Stimulated activated CD4-positive, alpha-beta T cell treated with anti-CD3 and anti-CD28 coated beads, Interleukin-1b, Interleukin-23, amount 100 ng/mL, for 1 hour (primary cell): Measurements from ENCODE around the gene ZNF644.
"Not testable (repeated sequence)": the region's sequence is repeated elsewhere in the genome, so short reads cannot be mapped to it uniquely, and the experiment has no call there.

Experiments
- DNase-seq, 2 donors: peaks; one replicate each; pipeline ENCODE4 v3.0.0-alpha.2; 2020; ENCODE audit warnings: low read depth in 2 of 2

Gene ZNF644

DNA sequence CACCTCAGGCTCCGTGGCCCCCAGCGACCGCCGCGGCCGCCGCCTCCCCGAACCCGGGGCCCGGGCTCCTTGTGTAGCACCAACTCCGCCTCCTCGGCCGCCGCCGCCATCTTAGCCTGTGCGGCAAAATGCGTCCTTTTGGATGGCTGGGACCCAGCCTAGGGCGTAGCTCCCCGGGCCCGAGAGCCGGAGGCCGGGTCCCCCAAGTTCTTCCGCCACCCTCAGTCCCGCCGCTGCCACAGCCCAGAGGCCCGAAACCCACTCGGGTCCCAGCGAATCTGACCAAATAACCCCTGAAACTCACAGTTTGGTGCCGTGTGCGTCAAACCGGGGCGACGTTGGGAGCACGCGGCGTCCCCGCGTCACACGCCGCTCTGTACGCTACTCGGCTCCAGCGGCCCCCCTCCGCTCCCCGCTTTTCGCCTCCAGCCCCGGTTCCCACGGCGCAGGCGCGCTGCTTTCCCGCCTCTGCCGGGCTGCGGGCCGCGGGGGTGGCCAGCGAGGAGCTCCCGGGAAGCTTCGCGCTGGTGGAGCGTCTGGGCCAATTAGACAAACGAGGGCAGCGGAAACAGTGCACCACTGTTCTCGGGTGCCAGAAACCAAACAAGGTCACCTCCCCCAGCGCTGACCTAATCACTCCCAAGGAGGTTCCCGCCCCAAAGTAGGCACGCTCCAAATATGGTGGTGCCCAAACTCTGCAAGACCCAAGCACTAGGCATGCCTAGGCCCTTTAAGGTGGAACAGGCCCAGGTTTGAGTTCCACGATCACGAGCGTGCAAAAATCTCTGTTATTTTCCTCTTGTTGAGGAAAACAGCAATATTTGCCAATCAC is at the start of gene ZNF644:
Gene ZNF644, minus strand, starts transcription at position 350 of the 832 bp plus-strand sequence. CDS start 39,682 bp downstream, outside the sequence.
- peak; percentile 67 to 73 for DNase-seq

DNA sequence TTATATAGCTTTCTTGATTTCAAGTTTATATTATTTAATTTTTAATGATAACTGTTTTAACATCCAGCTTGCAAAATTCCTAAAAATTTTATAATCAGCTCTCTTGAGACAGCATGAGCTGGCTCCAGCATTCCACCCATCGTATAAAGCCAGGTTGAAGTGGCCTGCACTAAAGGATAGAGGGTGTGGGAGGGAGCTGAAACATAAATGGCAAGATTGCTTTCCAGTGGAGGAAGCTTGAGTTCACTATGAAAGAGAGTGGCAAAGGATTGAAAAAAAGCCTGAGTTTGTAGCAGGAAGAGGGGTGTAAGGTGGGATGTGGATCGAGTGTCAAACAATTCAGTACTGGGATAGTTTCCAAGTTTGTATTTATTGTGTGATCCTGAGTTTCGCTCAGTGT is 48.5 kb upstream of the ZNF644 start:
- no peak for DNase-seq

DNA sequence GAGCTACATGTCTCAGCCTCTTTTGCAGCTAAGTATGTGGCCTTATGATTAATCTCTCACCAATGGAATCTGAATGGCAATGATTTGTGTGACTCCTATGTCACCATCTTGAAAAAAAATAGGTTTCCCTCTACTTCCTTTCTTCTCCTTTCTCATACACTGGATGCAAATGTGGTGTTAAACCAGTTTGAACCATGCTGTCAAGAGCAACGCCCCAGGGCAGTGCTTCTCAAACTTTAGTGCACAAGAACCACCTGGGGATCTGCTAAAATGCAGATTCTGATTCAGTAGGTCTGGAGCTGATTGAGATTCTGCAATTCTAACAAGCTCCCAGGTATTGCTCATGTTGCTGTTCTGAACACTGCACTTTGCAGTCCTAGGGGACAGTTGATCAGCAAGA is 44.7 kb upstream of the ZNF644 start:
- no peak for DNase-seq

DNA sequence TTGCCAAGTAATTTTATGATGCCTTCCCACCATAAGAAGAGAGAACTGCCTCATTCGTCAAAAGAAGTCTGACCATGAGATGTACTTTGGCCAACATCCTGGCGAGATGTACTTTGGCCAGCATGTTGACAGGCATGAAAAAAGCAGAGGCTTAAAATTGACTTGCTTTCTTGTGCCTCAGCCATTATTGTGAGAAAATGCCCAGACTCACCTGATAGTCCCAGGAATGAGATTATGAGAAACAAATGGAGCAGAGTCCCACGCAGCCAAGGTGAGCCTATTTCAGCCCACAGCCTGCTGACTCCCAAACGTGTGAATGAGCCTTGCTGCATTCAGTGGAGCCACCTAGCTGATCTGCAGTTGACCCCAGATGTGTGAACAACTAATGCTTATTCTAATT is 43.5 kb upstream of the ZNF644 start:
- no peak for DNase-seq

DNA sequence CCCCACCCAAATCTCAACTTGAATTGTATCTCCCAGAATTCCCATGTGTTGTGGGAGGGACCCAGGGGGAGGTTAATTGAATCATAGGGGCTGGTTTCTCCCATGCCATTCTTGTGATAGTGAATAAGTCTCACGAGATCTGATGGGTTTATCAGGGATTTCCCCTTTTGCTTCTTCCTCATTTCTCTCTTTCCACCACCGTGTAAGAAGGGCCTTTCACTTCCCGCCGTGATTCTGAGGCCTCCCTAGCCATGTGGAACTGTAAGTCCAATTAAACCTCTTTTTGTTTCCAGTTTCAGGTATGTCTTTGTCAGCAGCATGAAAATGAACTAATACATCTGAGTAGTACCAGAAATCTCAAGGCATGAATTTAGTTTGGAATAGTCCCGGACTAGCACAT is 41.6 kb upstream of the ZNF644 start:
- DNase-seq = not testable (repeated sequence)

DNA sequence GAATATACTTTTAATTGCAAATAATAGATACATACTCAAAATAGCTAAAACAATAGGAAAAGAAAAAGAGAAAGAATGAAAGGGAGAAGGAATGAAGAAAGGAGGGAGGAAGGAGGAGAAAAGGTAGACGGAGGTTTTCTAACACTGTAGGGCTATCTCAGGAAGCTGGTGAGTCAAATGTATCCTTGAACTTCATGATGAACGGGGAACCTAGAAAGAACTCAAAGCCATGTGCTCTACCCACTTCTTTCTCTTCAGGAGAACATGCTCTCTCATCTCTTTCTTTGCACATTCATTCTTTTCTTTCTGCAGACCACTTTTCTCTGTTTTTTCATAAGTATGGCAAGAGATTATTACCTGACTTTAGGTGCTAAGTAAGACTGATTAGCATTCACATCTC is 37.3 kb upstream of the ZNF644 start:
- no peak for DNase-seq

DNA sequence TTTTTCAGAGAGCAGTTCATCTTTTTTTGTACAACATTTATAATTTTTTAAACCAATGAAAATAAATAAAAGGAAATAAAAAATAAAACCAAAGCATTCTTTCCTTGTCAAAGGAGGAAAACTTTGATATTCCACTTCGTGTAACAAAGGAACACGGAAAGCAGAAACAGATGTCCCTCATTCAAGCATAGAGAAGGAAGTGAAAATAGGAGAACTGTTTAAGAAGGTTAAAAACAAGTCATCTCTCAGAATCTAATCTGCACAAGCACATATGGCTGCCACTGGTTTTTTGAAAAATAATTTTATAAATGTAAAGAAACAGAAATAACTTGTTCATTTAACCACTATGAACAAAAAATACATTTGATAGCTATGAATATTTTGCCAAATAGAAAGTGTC is 35.9 kb upstream of the ZNF644 start:
- no peak for DNase-seq

DNA sequence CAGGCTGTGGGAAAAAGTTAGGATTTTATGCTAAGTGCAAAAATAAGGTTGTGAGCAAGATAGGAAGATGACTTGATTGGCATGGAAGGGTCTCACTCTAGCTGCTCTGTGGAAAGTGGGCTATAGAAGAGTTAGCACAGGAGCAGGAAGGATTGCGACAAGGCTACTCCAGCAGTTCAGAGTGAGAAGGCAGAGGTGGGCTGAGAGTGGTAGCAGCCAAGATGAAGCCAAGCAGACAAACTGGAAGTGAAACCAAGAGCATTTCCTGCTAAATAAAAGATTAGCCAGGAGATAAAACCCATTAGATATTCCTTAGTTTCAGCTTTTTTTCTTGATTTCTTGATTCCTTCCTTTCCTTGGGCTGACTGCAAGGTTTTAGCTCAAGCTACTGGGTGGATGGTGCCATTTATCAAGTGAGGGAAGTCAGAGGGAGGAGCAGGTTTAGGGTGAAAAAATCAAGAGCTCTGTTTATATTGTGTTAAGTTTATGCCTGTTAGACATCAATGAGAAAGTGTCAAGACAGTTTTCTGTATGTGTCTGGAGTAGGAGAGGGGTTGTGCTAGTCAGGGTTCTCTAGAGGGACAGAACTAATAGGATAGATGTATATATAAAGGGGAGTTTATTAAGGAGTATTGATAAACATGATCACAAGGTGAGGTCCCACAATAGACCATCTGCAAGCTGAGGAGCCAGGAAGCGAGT is 33.1 kb upstream of the ZNF644 start:
- DNase-seq = no peak

DNA sequence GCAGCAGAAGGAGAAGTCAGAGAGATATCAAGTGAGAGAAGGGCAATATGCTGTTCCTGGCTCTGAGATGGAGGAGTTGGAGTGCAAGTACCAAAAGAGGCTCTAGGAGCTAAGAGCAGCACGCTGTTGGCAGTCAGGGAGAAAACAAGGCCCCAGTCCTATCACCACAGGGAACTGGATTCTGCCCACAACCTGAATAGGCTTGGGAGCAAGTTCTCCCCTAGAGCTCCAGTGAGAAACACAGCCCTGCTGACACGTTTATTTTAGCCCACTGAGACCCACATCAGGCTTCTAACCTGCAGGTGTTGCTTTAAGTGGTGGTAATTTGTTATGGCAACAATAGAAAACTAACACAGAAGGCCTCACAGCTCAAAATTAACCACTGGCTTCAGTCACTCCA is 31.8 kb upstream of the ZNF644 start:
- no peak for DNase-seq

DNA sequence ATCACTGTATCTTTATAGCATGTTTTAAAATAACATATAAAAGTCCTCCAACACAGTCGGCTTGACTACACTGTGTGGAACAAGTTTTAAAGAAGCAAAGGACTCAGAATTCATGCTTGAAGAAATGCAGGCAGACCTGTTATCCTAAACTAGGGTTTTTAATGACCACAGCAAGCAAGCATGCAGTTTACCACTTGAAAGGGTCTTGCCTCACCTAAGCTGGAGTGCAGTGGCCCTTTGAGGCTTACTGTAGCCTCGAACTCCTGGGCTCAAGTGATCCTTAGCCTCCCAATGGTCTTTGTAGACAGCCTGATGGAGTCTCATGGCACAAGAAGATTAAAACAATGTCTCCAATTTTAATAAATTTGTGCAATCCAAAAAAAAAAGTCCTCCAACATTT is 27.7 kb upstream of the ZNF644 start:
- DNase-seq = not testable (repeated sequence)

DNA sequence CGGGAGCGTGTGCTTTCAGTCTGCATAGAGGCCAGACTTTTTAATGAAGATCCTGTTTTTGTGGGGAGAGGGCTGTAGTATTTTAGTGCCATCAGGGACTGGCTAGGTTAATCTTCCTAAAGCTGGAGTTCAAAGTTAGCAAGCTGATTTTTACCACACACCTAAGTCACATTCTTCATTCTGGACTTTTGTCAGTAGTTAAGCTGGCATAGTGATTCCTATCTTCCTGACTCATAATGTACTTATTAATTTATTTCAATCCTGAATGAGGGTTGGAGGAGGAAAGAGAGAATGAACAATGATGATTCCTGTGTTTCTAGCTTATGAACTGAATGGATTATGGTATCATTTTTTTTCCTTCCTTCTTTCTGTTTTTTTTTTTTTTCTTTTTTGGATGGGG is 24.9 kb upstream of the ZNF644 start:
- no peak for DNase-seq

DNA sequence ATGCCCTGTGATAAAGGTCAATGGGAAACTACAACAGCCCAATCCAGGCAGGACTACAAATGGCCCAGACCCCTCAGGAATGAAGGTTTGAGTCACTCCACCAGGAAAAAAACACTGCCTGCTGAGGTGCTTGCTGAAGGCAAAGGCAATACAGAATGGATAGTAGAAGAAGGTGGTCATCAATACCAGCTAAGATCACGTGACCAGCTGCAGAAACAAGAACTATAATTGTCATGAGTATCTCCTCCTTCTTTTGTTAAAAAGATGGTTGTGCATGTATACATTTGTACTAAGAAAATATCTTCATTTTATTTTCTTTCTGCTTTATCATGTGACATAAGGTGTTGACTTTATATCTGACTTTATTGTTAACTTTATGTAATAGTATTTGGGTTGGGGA is 23.4 kb upstream of the ZNF644 start:
- no peak for DNase-seq

DNA sequence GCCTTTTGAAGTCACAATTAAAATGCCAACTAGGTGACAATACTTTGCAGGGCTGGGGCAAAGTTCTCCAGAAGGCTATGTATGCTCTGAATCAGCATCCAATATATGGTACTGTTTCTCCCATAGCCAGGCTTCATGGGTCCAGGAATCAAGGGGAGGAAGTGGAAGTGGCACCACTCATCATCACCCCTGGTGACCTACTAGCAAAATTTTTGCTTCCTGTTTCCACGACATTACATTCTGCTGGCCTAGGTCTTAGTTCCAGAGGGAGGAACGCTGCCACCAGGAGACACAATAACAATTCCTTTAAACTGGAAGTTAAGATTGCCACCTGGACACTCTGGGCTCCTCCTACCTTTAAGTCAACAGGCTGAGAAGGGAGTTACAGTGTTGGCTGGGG is 22.9 kb upstream of the ZNF644 start:
- not testable (repeated sequence) for DNase-seq

DNA sequence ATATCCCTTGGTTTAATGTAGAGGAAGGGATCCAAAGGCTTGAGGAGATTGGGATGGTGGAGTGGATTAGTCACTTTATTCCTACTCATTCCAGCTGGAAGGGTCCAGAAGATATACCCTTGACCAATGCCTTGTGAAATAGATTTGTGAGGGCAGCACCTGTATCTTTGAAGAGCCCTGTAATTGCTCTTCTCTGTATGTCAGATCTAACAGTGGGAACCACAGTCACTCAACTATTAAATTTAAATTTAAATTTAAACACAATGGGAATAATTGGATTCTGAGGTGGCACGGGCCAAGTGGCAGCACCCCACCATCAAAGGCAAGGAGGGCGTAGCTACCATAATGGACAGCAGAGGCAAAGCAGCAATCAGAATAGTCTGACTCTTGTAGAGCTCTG is 20.5 kb upstream of the ZNF644 start:
- not testable (repeated sequence) for DNase-seq

DNA sequence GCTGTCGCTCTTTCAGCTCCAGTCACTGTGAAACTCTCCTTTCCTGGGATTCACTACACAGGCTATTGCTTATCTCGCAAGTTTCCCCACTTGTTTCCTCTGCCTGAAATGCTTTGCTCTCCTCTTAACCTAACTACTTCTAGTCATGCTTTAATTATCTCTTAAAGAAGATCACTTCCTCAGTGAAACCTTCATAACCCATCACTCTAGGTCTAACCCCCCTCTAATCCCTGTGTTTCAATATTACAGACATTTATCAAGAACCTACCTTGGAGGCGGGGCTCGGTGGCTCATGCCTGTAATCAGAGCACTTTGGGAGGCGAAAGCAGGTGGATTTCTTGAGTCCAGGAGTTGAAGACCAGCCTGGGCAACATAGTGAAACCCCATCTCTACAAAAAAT is 16.7 kb upstream of the ZNF644 start:
- no peak for DNase-seq

DNA sequence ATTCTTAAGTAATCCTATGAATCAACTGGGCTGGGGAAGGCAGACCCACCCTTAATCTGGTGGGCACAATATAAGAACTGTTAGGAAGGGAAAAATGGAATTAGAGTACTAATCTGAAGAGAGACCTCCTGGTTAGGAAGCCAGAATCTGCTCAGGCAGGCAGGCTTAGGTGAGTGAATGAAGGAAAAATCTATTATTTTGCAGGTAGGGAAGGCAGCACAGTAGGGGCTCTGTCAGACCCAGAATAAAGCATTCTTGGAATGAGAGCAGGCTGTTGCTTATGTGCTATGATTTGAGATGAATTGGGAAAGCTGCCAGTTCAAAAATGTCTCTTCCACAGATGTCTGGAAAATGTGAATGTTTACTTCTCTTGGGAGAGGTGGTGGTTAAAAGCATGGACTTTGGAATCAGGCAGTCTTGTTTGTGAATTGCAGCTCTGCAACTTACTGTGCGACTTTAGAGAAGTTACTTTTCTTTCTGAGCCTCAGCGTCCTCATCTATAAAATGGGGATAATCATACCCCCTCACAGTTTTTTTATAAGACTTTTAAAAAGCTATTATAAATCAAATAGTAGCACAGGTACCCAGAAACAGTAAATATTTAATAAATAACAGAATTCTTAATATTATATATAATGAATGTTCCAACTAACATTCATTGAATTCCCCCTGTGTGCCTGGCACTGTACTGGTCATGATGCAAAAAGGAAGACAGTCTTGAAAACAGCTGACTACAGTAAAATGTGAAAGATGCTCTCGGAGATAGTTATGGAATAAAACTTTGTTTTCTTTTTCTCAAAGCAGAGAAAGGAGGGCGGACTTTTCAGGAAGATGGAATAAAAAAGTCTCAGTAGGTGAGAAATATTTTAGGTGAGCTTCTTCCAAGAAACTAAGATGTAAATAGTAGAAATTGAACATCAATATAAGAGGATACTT is 15.3 kb upstream of the ZNF644 start:
- DNase-seq = no peak

DNA sequence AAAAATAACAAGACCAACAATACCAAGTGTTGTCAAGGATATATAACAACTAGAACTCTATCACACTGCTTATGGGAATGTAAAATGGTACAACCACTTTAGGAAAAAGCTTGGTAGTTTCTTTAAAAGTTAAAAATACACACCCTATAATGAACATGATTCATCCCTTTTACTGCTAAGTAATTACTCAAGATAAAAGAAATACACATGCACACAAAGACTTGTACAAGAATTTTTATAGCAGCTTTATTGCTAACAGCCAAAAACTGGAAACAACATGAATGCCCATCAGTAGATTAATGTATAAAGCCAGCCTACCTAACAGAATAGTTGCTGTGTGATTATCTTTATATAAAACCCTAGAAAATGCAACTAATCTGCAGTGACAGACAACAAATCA is 10.5 kb upstream of the ZNF644 start:
- DNase-seq = no peak

DNA sequence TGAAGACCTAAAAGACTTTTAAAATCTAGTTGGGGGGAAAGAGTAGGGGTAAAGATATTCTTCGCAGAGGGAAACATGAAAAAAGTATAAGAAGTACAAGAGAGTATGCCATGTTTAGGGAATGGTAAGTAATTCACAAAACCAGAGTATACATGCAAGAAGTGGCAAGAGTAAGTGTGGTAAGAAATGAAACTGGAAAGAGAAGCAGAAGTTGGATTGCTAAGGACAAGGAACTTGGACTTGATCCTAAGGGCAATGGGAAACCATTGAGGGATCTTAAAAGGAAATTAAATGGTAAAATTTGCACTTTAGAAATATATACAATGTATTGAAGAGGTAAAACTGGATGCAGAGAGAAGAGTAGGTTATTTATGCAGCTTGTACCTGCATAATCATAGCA is 9.2 kb upstream of the ZNF644 start:
- no peak for DNase-seq

DNA sequence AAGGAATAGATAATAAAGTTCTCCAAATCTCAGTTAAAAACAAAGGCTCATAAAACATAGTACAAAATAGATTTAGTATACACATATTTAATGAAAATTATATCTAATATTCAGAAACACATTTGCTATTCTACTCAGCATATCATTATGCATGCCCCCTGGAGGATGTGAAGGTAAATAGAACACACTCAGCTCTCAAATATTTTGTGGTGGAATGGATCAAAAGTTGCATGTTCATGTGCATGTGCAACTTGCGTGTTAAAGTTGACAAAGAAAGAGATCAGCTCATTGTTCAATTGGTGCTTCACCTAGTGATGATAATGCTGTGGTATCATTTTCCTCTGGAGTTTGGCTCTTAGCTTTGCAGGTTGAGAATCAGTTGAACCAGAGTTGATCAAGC is 4.9 kb upstream of the ZNF644 start:
- DNase-seq = no peak

DNA sequence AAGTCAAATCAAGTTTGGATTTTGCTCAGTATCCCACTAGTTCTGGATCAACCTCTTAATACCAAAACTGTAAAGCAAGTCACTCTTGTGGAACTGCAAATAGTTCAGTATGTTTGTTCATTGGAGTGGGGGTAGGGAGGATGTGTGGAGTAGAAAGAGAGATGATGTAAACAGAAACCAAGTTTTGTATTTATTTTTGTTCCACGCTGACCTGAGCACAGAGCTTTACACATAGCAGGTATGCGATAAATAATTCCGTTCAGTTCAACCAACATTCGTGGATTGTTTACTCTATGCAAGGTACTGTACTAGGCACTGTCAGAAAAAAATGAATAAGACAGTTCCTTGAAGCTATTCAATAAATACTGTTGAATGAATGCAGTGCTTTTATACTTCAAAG is 4.5 kb upstream of the ZNF644 start:
- no peak for DNase-seq

DNA sequence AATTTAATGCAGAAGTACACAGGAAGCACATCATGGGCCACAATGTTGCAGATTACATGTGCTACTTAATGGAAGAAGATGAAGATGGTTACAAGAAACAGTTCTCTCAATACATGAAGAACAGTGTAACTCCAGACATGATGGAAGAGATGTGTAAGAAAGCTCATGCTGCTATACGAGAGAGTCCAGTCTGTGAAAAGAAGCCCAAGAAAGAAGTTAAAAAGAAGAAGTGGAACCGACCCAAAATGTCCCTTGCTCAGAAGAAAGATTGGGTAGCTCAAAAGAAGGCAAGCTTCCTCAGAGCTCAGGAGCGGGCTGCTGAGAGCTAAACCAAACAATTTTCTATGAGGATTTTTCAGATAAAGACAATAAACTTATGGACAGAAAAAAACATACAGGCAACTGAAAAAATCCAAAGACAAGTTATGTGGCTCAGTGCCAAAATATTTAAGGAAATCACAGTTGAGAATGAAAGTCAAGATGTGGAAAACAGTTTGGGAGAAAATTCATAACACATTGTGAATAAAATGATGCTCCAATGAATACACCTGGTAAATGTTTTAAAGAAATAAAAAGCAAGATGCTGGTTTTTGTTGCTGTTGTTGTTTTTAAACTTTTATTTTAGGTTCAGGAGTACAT is 2.8 kb upstream of the ZNF644 start:
- no peak for DNase-seq

DNA sequence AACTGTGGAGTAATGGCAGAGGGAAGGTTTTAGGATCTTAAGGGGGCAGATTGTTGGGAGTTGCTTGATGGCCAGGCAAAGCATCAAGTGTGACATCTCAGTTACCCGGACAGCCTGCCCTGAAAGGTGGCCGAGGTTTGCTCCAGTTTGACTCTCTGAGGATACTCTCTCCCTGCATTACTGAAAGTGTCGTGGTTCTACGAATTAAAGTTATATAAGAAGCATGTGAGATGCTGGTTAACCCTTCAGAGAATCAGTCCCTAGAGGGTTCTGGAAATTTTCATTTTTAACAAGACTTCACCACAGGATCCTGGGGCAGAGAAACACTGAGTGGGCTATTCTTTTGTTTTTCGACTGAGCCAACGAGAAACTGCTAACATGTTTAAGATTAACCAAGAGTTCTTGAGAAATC is 689 bp upstream of the ZNF644 start:
- DNase-seq = no peak
